Measurements from ENCODE around the gene DBNDD2. TPM values are rescaled to one million over a fixed set of nuclear protein-coding genes. Genes with fewer than 3 reads are reported as not detected.

Gene DBNDD2
- total and polyA plus RNA-seq, 11 donors, result 209 to 423 (median 346) TPM

GRCh38 chr20:45449528-45449927 lies 41.4 kb downstream of the DBNDD2 start:
- ATAC-seq, result peak in 2 of 4 donors; percentile 24 to 33
- TF ChIP-seq POLR2A (IDR thresholded peaks at IDR 0.05) (no peak), CTCF (IDR thresholded peaks at IDR 0.05) (no peak)
- peak overlapping the region in 2 of 12 donors; percentile 10 to 83 for H3K27ac ChIP-seq
- 63 to 77% (median 73%) methylated on average over 3 of the region's 3 CpGs for WGBS, 4 donors
- no peak for DNase-seq
- no peak overlapping the region for H3K4me3 ChIP-seq
- H3K27me3 ChIP-seq, result peaks cover 0 to 2% (median 0%) of the 10 kb centered on the region in 9 donors
- no peaks in the 10 kb centered on the region for H3K9me3 ChIP-seq
- H3K36me3 ChIP-seq, result no peaks in the 10 kb centered on the region
- H3K4me1 ChIP-seq, result peaks cover 0 to 9% (median 0%) of the 10 kb centered on the region in 12 donors
- intact Hi-C loops (cut with DNase I), result loop anchor here in 1 of 10 donors (10.0 kb wide), 1 partner anchor 325 kb away; no protein-coding TSS in a partner anchor

- peak; percentile 48 to 73 (median 62) for TF ChIP-seq CTCF (IDR thresholded peaks at IDR 0.05)
- no peak for TF ChIP-seq POLR2A (IDR thresholded peaks at IDR 0.05)
- peak; percentile 16 to 50 (median 42) for ATAC-seq
- intact Hi-C loops (cut with DNase I), result loop anchor here in 5 of 10 donors (5.0 to 10.0 kb wide), 4 partner anchors 133 to 325 kb away; no protein-coding TSS in a partner anchor
Measured at GRCh38 chr20:45450097-45450818, 42.2 kb downstream of the DBNDD2 start.

GRCh38 chr20:45452238-45452637 lies 44.1 kb downstream of the DBNDD2 start:
- TF ChIP-seq POLR2A (IDR thresholded peaks at IDR 0.05) (no peak), CTCF (IDR thresholded peaks at IDR 0.05) (no peak)
- no peak overlapping the region for H3K4me3 ChIP-seq
- H3K27ac ChIP-seq, result peak overlapping the region in 1 of 12 donors; percentile 24
- whole genome bisulfite sequencing, 4 donors, result 59 to 68% (median 61%) methylated on average over 4 of the region's 4 CpGs
- no peaks in the 10 kb centered on the region for H3K36me3 ChIP-seq
- H3K4me1 ChIP-seq, result peaks cover 0 to 9% (median 0%) of the 10 kb centered on the region in 12 donors
- ATAC-seq (no peak), DNase-seq (no peak)
- intact Hi-C loops (cut with DNase I), result loop anchor here in 5 of 10 donors (5.0 to 10.0 kb wide), 4 partner anchors 135 to 323 kb away; no protein-coding TSS in a partner anchor
- H3K9me3 ChIP-seq, result no peaks in the 10 kb centered on the region
- H3K27me3 ChIP-seq, result no peaks in the 10 kb centered on the region

More at GRCh38 chr20:45450097-45450818, 42.2 kb downstream of the DBNDD2 start:
- H3K27me3 ChIP-seq, result no peaks in the 10 kb centered on the region
- no peak overlapping the region for H3K4me3 ChIP-seq
- H3K9me3 ChIP-seq, result no peaks in the 10 kb centered on the region
- peak overlapping the region in 4 of 12 donors; percentile 10 to 83 (median 43) for H3K27ac ChIP-seq
- no peak for DNase-seq
- peaks cover 0 to 9% (median 0%) of the 10 kb centered on the region in 12 donors for H3K4me1 ChIP-seq
- WGBS, 4 donors, result 46 to 63% (median 56%) methylated on average over 4 to 5 of the region's 5 CpGs
- H3K36me3 ChIP-seq, result no peaks in the 10 kb centered on the region

All from heart left ventricle (tissue), 16 donors.